HepG2 (cell line): Measurements from ENCODE around the gene DDX49. TPM values are rescaled to one million over a fixed set of nuclear protein-coding genes. Genes with fewer than 3 reads are reported as not detected.

Source experiments
- BRCA1 ChIP-seq: sonication (generic); formaldehyde crosslinking; IDR thresholded peaks from 2 replicates; pipeline ENCODE4 v1.4.0; 2020; ENCODE audit warnings: missing genetic modification reagents
- CREB1 ChIP-seq, 2 experiments: fragments of 450-650 bp in 1 of 2; IDR thresholded peaks; 2 replicates each; pipeline ENCODE4 v1.6.1; 2016 to 2017; ENCODE audit warnings: control low read depth in 1 of 2, mild to moderate bottlenecking in 1 of 2, missing compliant biosample characterization in 1 of 2, missing genetic modification characterization in 1 of 2
- DR1 ChIP-seq: sonication (generic); formaldehyde crosslinking; IDR thresholded peaks from 2 replicates; pipeline ENCODE4 v1.8.0; 2021; ENCODE audit warnings: mild to moderate bottlenecking, missing genetic modification reagents, inconsistent platforms
- HIVEP1 ChIP-seq: sonication (generic); formaldehyde crosslinking; IDR thresholded peaks from 2 replicates; pipeline ENCODE4 v1.4.0; 2020; ENCODE audit warnings: mild to moderate bottlenecking, missing genetic modification reagents
- IRF9 ChIP-seq: sonication (generic); formaldehyde crosslinking; IDR thresholded peaks from 2 replicates; pipeline ENCODE4 v1.8.0; 2022; ENCODE audit warnings: missing genetic modification reagents, mild to moderate bottlenecking, borderline replicate concordance
- PAX8 ChIP-seq: sonication (generic); formaldehyde crosslinking; IDR thresholded peaks from 2 replicates; pipeline ENCODE4 v1.8.0; 2022; ENCODE audit warnings: mild to moderate bottlenecking, missing genetic modification reagents, borderline replicate concordance
- SCMH1 ChIP-seq: sonication (generic); formaldehyde crosslinking; IDR thresholded peaks from 2 replicates; pipeline ENCODE4 v1.9.0; 2021; ENCODE audit warnings: missing genetic modification reagents, mild to moderate bottlenecking, borderline replicate concordance
- TBX3 ChIP-seq: fragments of 450-650 bp; IDR thresholded peaks from 2 replicates; pipeline ENCODE4 v1.6.1; 2017; ENCODE audit warnings: antibody characterized with exemption, mild to moderate bottlenecking, inconsistent platforms, borderline replicate concordance
- TEAD3 ChIP-seq: optimal IDR thresholded peaks from 2 replicates; pipeline ENCODE3; 2016; ENCODE audit warnings: borderline replicate concordance
- ZBTB21 ChIP-seq: sonication (generic); formaldehyde crosslinking; IDR thresholded peaks from 2 replicates; pipeline ENCODE4 v1.4.0; 2020; ENCODE audit warnings: missing genetic modification reagents
- ZMAT3 ChIP-seq: sonication (generic); formaldehyde crosslinking; conservative IDR thresholded peaks from 2 replicates; pipeline ENCODE4 v1.7.0; 2021; ENCODE audit warnings: missing genetic modification reagents
- ZNF124 ChIP-seq: sonication (generic); formaldehyde crosslinking; IDR thresholded peaks from 2 replicates; pipeline ENCODE4 v1.4.0; 2020; ENCODE audit warnings: missing genetic modification reagents
- ZNF30 ChIP-seq: sonication (generic); formaldehyde crosslinking; IDR thresholded peaks from 2 replicates; pipeline ENCODE4 v1.5.0; 2020; ENCODE audit warnings: mild to moderate bottlenecking, missing genetic modification reagents
- ZNF335 ChIP-seq: sonication (generic); formaldehyde crosslinking; IDR thresholded peaks from 2 replicates; pipeline ENCODE4 v1.4.0; 2020; ENCODE audit warnings: missing genetic modification reagents
- ZNF460 ChIP-seq: sonication (generic); formaldehyde crosslinking; IDR thresholded peaks from 2 replicates; pipeline ENCODE4 v1.5.1; 2020; ENCODE audit warnings: missing genetic modification reagents, mild to moderate bottlenecking, borderline replicate concordance
- ZNF510 ChIP-seq: sonication (generic); formaldehyde crosslinking; IDR thresholded peaks from 2 replicates; pipeline ENCODE4 v1.4.0; 2020; ENCODE audit warnings: low read depth, mild to moderate bottlenecking, missing genetic modification reagents
- ZNF543 ChIP-seq: sonication (generic); formaldehyde crosslinking; IDR thresholded peaks from 2 replicates; pipeline ENCODE4 v1.4.0; 2020; ENCODE audit warnings: mild to moderate bottlenecking, missing genetic modification reagents
- ZNF562 ChIP-seq: sonication (generic); formaldehyde crosslinking; IDR thresholded peaks from 2 replicates; pipeline ENCODE4 v1.8.0; 2022; ENCODE audit warnings: missing genetic modification reagents, borderline replicate concordance
- ZNF781 ChIP-seq: sonication (generic); formaldehyde crosslinking; IDR thresholded peaks from 2 replicates; pipeline ENCODE4 v1.5.1; 2020; ENCODE audit warnings: borderline replicate concordance, mild to moderate bottlenecking, missing genetic modification reagents; ENCODE audit errors: not compliant biosample characterization
- polyA plus RNA-seq, 8 experiments: library from polyadenylated mRNA; depleted of rRNA in 3 of 8; stranded (reverse) in 7 of 8; unstranded in 1 of 8; fragments of >200 nt; fragmentation: Illumina TruSeq in 4 of 8; extraction: Trizol in 4 of 8; gene quantifications; 2 replicates each; pipeline versions ENCODE4 v1.2.1 to v1.2.3, GENCODE V29; 2011 to 2016; ENCODE audit warnings: low read depth in 4 of 8, missing spikeins in 1 of 8, mixed read lengths in 1 of 8; ENCODE audit not compliant: insufficient read depth in 1 of 8
- total RNA-seq, 5 experiments: library from RNA; depleted of rRNA; stranded (reverse); fragments of >200 nt; fragmentation: Illumina TruSeq; extraction: Trizol; gene quantifications; 2 replicates each; pipeline ENCODE4 v1.2.3, GENCODE V29; 2016; ENCODE audit warnings: low read depth in 1 of 5
- TF ChIP-seq, protein P1 (sequence below): sonication (generic); formaldehyde crosslinking; IDR thresholded peaks from 2 replicates; pipeline ENCODE4 v1.9.0; 2021; ENCODE audit warnings: missing genetic modification reagents, borderline replicate concordance
- TF ChIP-seq, protein P2 (sequence below): sonication (generic); formaldehyde crosslinking; IDR thresholded peaks from 2 replicates; pipeline ENCODE4 v1.5.0; 2020; ENCODE audit warnings: mild to moderate bottlenecking, missing genetic modification reagents
- TF ChIP-seq, protein P3 (sequence below): sonication (generic); formaldehyde crosslinking; IDR thresholded peaks from 2 replicates; pipeline ENCODE4 v1.8.0; 2022; ENCODE audit warnings: missing genetic modification reagents, mild to moderate bottlenecking, moderate library complexity, borderline replicate concordance

Gene DDX49
- total and polyA plus RNA-seq, 2 of the 13 experiments (the other 11 are each of a cell fraction or from before 2014, with no cell fraction given) = 27.0 to 46.2 TPM

GRCh38 chr19:18897094-18898029, 22.2 kb upstream of the DDX49 start (continued):
- TF ChIP-seq ZNF781 (CRISPR knock-in tag) (no peak), TEAD3 (no peak), ZNF510 (CRISPR knock-in tag) (no peak), ZNF124 (CRISPR knock-in tag) (no peak), SCMH1 (no peak), ZNF30 (CRISPR knock-in tag) (no peak), ZNF562 (CRISPR knock-in tag) (no peak), CREB1 (IDR thresholded peaks at IDR 0.05) (no peak), CREB1 (CRISPR knock-in tag; IDR thresholded peaks at IDR 0.05) (no peak), ZNF460 (CRISPR knock-in tag) (no peak), BRCA1 (CRISPR knock-in tag) (no peak), PAX8 (CRISPR knock-in tag) (no peak), ZNF335 (CRISPR knock-in tag) (no peak), IRF9 (CRISPR knock-in tag) (no peak), TBX3 (no peak), HIVEP1 (CRISPR knock-in tag) (no peak), ZBTB21 (CRISPR knock-in tag) (no peak), ZNF543 (CRISPR knock-in tag) (no peak), DR1 (no peak), ZMAT3 (no peak)
- TF ChIP-seq, protein P1, sequence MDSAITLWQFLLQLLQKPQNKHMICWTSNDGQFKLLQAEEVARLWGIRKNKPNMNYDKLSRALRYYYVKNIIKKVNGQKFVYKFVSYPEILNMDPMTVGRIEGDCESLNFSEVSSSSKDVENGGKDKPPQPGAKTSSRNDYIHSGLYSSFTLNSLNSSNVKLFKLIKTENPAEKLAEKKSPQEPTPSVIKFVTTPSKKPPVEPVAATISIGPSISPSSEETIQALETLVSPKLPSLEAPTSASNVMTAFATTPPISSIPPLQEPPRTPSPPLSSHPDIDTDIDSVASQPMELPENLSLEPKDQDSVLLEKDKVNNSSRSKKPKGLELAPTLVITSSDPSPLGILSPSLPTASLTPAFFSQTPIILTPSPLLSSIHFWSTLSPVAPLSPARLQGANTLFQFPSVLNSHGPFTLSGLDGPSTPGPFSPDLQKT (CRISPR knock-in tag) = no peak
- TF ChIP-seq, protein P2, sequence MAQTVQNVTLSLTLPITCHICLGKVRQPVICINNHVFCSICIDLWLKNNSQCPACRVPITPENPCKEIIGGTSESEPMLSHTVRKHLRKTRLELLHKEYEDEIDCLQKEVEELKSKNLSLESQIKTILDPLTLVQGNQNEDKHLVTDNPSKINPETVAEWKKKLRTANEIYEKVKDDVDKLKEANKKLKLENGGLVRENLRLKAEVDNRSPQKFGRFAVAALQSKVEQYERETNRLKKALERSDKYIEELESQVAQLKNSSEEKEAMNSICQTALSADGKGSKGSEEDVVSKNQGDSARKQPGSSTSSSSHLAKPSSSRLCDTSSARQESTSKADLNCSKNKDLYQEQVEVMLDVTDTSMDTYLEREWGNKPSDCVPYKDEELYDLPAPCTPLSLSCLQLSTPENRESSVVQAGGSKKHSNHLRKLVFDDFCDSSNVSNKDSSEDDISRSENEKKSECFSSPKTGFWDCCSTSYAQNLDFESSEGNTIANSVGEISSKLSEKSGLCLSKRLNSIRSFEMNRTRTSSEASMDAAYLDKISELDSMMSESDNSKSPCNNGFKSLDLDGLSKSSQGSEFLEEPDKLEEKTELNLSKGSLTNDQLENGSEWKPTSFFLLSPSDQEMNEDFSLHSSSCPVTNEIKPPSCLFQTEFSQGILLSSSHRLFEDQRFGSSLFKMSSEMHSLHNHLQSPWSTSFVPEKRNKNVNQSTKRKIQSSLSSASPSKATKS (CRISPR knock-in tag) = no peak
- TF ChIP-seq, protein P3, sequence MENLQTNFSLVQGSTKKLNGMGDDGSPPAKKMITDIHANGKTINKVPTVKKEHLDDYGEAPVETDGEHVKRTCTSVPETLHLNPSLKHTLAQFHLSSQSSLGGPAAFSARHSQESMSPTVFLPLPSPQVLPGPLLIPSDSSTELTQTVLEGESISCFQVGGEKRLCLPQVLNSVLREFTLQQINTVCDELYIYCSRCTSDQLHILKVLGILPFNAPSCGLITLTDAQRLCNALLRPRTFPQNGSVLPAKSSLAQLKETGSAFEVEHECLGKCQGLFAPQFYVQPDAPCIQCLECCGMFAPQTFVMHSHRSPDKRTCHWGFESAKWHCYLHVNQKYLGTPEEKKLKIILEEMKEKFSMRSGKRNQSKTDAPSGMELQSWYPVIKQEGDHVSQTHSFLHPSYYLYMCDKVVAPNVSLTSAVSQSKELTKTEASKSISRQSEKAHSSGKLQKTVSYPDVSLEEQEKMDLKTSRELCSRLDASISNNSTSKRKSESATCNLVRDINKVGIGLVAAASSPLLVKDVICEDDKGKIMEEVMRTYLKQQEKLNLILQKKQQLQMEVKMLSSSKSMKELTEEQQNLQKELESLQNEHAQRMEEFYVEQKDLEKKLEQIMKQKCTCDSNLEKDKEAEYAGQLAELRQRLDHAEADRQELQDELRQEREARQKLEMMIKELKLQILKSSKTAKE (CRISPR knock-in tag) = 0 out of 2 replicates have a peak, but pooled peaks have one; percentile 4
